Activated T-helper 9 cell treated with anti-CD3 and anti-CD28 coated beads, Interleukin-2, amount 50 U/mL, for 16 hours (primary cell): ENCODE data around the gene ATP2A3.

Source experiments
- DNase-seq: peaks from one replicate; pipeline ENCODE4 v3.0.0-alpha.2; 2020; ENCODE audit warnings: low read depth

The ATP2A3 gene

DNA sequence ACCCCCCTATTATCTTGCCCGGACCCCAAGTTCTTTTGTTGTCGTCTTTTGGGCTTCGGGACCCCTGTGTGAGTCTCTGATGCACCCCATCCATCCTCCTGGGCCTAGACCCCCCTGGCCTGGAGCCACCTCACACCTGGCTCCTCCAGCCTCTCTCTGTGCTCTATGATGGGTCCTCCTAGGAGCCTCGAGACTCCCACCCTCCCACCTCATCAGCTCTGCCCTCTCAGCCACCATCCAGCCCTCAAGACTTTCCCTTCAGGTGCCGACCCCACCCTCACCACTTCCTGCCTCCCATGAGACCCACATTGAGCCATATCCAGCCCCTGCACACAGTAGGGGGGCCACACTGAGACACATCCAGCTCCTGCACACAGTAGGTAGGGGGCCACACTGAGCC is 8.7 kb upstream of the ATP2A3 start:
- DNase-seq = no peak

DNA sequence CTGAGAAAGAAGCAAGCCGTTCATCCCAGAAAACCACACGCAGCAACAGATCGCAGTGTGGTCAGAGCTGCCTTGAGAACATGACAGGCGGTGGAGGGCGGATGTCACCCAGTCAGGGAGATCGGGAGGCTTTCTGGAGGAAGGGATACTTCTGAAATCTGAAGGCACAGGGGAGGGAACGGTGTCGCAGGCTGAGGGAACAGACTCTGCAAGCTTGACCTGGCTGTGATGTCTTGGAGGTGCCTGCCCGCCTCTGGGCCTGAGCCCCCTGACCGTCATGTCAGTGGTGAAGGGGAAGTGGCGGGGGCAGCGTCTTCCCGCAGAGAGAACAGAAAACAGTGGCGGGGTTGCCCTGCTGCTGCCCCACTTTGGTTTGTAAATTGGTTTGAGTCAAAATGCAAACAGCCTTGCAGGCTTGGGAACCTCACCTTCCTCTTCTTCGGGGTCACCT is 8.1 kb upstream of the ATP2A3 start:
- no peak for DNase-seq

- DNase-seq = no peak
Measured at GRCh38 chr17:3970668-3971067, 6.4 kb upstream of the ATP2A3 start.

DNA sequence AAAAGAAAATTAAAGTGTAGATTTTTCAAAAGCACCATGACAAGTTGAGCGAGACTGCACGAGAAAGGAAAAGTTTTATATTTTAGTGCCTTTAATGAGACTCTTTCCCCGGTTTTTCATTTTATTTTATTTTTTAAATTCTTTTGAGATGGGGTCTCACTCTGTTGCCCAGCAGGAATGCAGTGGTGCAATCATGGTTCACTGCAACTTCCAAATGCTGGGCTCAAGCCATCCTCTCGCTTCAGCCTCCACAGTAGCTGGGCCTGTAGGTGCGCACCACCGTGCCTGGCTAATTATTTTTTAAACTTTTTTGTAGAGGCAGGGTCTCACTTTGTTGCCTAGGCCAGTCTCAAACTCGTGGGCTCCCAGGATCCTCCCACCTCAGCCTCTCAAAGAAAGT is 5.7 kb upstream of the ATP2A3 start:
- DNase-seq = no peak

DNA sequence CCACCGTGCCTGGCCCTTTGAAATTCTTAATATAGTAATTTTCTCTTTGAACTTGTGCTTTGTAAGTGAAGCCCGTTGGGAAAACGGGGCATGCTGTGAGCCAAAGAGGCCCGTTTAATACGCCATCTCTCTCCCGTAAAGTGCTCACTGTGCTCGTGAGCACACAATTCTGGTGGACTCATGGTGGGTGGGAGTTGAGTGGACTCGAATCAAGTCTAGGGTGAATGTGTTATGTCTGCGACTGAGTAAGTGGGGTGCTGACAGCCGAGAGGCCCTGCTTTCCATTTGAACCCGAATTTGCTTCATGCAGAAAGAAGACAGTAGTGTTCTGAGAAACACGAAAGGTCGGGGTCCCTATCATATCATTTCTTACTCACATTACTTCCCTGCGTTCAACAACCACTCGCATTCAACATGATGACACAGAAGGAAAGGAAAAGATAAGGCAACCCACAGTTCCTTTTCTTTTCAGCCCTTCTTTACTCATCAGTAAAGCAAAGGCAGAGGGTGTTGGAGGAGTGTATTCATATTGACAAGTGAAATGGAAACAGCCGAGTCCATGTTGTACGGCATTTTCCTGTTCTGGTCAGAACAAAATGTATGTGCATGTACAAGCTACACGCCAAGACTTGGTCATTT is 4.8 kb upstream of the ATP2A3 start:
- no peak for DNase-seq

DNA sequence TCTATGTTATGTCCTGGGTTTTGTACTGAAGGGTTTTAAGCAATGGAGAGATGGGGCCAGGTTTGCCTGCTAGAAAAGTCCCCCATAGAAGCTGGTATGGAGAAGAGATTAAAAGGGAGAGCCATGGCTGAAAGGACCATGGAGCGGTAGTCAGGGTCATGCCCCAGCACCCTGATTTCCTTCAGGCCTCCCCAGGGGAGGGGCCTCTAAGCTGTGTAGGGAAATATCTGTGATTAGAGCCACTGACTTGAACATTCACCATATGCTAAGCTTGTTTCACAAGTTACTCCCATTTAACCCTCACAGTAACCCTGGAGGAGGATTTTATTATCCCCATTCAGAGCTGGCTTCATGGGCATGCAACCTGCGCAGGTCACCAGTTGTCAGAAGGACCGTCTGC is 3.8 kb upstream of the ATP2A3 start:
- DNase-seq = no peak

GRCh38 chr17:3966720-3967363 is 2.6 kb upstream of the ATP2A3 start:
- no peak for DNase-seq

- DNase-seq = peak; percentile 42
Measured at GRCh38 chr17:3965118-3965800, 1.0 kb upstream of the ATP2A3 start.

DNA sequence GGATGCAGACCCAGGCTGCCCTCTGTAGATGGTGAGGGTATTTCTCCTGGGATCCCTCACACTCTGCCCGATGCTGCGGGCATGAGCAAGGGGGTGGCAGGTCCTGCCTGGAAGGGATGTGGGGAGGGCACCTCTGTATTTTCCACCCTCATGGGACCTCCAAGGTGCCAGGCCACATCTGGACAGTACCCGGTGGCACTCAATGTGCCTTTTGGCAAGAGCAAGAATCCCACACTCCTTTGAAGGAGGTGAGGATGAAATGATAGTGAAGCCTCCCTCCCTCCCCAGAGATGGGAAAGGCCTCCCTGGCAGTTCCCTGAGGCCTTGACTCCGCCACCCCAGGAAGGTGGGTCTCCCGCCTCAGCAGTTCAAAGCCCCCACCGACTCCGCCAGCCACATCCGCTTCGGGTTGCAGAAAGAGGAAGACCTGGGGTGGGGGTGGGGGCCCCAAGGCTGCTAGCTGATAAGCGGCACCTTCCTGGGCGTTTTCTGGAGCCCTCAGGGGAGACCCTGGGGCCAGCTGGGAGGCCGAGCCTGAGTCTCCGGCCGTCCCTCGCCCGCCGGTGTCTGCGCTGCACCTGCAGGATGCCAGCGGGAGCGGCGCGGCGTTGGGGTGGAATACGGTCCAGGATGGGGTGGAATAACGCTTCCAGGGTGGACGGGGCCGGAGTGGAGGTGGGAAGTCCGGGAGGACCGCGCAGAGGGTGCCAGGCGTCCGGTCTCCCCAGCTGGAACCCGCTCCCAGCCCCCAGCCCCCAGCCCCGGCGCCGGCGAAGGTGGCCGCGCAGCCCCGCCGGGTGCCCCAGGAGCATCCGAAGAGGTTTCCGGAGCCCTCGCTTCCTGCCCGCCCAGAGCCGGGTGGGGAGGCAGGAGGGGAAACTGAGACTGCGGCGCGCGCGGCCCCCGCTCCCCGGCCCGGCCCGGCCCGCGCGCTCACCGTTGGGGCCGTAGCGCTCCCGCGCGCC is 718 bp downstream of the ATP2A3 start:
- DNase-seq = peak; percentile 41

GRCh38 chr17:3962965-3963236 is 1.3 kb downstream of the ATP2A3 start:
- no peak for DNase-seq

DNA sequence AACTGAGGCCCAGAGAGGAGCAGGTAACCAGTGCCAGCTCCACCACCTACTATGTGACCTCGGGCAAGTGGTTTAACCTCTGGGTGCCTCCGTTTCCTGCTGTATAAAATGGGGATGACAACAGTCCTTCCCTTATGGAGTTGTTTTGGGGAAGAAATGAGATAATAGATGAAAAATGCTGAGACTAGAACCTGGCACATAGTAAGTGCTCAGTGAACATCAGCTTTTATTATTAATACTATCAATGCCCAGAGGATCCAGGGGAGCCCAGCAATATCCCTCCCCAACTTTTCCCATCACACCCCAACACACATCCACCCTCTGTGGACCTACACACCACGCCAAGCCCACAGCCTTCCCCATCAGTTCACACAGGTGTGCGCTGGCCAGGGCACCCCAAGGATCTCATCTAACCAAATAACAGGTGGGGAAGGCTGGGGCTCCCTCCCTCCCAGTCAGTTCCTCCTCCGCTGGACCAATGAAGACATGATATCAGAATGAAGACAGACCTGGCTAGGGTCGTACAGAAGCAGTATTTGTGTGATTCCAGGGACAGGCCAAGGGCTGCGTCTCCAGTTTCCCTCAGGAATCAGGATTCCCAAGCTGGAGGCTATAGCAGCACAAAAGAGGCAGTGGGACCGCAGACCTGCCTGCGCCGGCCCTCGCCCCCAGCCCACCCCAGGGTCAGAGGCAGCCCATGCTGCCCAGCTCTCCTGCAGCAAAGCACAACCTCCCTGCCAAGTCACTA is 1.8 kb downstream of the ATP2A3 start:
- no peak for DNase-seq

GRCh38 chr17:3961564-3962047 is 2.6 kb downstream of the ATP2A3 start:
- no peak for DNase-seq

DNA sequence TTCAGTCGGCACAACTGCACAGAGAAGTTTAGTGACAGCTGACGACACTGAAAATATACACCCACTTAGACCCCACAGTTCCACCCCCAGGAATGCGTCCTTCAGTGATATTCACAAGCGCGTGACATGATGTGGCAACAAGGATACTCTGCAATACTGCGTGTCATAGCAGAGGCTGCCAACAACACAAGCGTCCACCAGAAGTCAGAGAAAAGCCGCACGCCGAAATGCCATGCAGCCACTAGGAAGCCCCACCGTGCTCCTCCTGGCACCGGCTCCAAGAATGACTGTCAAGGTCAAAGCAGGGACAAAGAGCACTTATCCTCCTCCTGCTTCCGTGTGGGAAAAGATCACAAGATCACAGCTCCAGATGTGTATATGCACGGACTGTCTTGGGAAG is 3.5 kb downstream of the ATP2A3 start:
- no peak for DNase-seq

- DNase-seq = no peak
Measured at GRCh38 chr17:3959921-3960601, 4.2 kb downstream of the ATP2A3 start.

- DNase-seq = no peak
Measured at GRCh38 chr17:3959295-3959899, 4.8 kb downstream of the ATP2A3 start.

- DNase-seq = no peak
Measured at GRCh38 chr17:3957735-3958599, 6.3 kb downstream of the ATP2A3 start.

- no peak for DNase-seq
Measured at GRCh38 chr17:3956983-3957382, 7.3 kb downstream of the ATP2A3 start.

DNA sequence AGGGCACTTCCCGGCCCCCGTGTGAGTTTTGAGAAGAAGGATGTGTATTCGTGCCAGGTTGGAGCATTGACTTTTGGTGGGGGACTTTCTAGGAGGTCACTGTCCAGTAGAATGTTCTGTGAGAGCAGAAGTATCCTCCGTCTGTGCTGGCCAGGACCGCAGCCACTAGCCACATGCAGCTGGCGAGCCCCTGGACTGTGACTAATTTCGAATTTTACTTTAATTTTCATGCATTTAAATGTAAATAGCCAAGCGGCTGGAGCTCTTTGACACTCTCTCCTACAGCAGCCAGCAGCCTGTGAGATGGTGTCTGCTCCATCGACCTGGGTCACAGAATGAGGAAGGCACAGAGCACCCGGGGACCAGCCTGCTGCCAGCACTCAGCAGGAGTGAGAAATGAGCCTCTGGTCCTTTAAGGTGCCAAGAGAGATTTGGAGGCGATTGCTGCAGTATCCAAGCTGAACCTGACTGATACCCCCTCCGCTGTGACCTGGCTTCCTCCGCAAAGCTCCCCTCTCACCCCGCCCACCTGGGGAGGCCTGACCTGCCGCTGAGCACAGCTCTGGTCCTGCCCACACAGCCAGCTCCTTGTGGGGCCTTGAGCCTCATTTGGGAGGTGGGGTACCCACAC is 7.8 kb downstream of the ATP2A3 start:
- DNase-seq = no peak

- no peak for DNase-seq
Measured at GRCh38 chr17:3955673-3955988, 8.6 kb downstream of the ATP2A3 start.
